ENCODE results near the gene PRODH.
"Not testable (repeated sequence)": the region's sequence is repeated elsewhere in the genome, so short reads cannot be mapped to it uniquely, and the experiment has no call there.

PRODH gene

DNA sequence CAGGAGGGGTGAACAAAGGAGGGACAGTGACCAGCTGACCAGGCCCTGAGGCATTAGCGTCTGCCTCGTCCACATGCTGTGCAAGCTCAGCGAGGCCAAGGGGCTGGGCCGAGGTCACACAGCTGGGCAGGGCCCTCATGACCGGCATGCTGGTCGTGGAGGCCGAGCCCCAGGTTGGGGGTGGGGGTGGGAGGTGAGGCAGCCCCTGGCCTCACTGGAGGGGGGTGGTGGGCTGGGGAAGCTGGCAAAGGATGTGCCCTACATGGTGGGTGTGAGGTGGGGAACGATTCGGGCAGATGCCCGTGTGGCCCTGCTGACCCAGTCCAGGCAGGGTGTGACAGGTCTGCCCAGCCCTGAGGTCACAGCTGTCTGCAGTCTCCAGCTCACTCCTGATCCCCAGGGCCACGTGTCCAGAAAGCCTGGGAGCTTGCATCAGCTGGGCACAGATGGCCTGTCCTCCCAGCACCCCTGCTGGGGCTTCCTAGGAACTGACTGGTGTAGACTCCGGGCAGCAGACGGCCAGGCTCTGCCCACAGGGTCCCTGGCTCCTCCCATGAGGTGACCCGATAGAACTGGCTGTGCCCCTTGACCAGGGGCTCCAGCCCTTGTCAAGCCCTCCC, 31.4 kb upstream of the PRODH start:
- DNase-seq (ENCODE audit: low spot score), result not testable (repeated sequence)

DNA sequence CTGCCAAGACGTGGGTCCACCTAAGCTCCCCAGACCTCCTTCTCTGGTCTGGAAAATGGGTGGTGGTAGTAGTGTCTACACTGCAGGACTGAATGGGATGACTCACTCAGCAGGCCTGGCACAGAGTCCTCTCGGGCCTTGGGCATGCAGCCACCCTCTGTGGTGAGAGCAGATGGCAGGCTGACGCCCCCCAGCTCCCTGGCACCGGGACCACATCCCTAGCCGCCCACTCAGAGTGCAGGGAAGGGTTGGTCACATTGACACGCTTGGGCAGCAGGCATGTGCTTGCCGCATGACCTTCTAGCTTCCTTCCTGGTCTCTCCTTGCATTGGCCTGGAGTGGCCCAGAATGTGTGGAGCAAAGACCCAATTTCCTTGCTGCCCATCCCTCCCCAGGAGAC, 30.7 kb upstream of the PRODH start:
- no peak for DNase-seq (ENCODE audit: low spot score)

DNA sequence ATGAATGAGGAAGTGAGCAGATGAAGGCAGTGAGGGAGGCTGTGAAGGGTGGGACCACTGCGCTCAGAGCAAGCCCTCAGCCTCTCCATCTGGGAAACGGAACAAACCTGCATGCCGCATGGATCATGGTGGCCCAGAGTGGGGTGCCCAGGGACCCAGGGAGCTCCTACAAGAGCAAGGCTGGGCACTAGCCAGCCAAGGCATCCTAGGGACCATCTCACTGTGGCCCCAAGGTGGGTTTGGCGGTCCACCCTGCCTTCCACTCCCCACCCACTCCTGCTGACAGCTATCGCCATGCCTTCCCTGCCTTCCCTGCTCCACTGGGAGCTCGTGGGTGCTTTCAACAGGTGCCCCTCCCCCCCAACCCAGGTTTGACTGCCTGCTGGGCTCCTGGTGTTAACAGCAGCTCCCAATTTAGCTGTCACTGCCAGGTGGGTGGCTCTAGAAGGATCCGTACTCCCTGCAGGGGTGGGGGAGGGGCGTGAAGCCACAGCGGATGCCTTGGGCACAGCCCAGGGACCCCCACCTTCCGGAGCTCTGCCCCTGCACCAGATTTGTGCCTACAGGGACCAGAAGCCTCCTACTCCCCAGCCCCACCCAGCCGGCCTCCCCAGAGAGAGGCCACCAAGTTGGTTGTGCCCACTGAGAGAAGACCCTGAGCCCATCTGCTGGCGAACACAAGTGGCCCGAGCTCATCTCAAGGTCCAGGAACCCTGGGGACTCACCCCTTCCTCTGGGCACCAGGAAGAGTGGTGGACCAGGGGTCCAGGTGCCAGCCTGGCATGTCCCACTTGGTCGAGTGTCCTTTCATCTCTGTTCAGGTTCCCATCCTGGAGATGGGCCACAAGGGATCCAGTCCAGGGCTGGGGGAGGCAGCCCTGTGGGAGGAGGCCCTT, 29.7 kb upstream of the PRODH start:
- DNase-seq (ENCODE audit: low spot score), result no peak

DNA sequence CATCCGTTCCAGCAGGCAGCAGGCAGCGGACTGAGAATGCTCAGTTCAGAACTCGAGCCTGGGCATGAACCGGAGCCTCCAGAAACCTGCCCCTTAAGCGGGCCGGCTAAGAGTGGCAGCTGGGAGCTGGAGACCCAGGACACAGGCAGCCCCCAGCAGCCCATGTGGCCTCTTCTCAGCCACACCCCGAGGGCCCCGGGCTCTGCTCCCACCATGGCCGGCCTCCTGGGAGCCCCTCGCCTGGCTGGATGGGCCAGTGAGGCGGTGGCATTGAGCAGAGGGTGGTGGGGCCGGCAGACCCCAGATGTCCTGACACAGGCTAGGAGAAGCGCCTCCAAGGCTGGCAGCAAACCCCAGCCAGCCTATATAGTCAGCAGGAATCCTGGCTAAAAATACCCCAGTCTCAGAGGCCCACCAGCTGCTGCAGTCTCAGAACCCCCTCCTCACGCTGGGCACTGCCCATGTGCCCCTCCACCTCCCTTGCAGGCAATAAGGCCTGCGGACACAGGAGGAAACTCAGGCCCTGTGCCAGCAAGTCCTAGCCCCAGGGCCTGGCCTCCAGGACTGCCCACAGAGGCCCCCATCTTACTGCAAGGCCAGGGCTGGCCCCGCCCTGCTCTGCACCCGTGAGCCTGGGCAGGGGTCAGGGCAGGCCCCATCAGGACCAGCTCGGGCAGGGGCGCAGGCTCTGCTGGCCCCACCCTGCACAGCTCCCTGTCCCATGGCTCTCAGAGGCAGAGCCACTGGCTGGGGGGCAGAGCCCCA, 28.6 kb upstream of the PRODH start:
- not testable (repeated sequence) for DNase-seq (ENCODE audit: low spot score)

DNA sequence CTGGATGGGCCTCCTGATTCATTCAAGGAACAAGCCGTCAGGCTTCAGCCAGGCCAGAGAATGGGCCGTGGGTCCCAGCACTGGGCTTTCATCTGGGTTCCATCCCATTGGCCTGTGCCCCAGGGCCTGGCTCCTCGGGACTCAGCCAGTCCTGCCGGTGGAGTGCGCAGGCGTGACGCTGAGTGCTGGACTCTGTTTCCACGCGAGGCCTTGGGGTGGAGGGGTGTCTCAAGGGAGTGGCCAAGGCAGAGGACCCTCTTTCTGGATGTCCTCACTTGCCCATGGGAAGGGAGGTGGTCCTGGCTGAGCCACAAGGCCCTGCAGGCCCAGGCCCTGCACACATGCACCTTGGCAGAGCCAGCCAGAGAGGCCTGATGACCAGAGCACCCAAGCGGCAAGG, 28.0 kb upstream of the PRODH start:
- not testable (repeated sequence) for DNase-seq (ENCODE audit: low spot score)

DNA sequence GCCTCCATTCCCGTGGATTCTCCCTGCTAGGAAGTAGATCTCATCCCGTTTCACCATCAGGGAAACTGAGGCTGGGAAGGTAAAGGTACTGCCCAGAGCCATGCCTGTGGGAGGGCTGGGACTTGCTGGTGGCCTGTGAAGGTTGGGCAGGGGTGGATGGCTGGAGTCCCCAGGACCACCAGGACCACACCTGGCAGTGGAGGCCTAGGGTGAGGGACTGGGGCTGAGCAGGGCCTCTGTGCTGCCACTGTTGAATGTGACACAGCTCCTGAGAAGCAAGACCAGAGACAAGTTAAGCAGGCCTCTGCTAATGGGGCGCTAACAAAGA, 26.2 kb upstream of the PRODH start:
- no peak for DNase-seq (ENCODE audit: low spot score)

DNA sequence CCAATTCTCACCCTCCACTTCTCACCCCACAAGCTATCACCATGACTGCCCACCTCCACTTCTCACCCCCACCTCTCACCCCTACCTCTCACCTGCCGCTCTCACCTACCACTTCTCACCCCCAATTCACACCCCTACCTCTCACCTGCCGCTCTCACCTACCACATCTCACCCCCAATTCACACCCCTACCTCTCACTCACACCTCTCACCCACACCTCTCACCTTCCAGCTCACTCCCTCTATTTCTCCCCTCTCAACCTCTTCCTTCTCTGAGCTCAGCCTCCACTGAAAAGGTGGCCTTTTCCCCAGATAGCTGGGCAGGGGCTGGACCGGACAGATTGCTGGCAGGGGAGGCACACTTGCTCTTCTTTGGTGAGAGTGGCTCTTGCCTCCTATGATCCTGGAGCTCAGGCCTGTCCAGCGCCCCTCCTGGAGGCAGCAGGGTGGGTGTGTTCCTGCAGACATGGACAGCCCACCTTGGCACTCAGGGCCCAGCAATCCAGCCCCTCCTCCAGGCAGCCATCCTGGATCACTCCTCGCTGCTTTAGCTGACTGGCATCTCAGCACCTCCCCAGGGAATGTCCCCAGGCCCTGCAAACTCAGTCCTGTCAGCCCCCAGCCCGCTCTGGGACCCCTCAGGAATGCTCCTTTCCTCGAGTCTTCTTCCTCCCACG, 25.7 kb upstream of the PRODH start:
- not testable (repeated sequence) for DNase-seq (ENCODE audit: low spot score)

DNA sequence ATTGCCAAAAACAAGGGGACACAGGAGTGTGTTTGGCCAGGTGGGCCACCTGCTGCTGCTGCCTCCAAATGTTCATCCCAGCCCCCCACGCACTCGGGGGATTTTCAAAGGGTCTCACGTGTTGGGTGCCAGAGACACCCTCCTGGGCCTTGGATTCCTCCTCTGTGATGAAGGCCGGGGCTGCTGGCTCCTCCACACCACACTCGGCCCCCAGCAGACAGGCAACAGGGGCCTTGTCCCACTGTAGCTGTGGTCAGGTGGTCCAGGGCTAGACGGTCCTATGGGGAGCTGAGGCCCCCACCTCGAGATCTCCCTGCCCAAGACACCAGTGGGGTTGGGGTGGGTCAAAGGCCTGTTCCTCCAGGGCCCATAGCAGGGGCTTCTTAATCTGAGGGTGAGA, 25.1 kb upstream of the PRODH start:
- not testable (repeated sequence) for DNase-seq (ENCODE audit: low spot score)

DNA sequence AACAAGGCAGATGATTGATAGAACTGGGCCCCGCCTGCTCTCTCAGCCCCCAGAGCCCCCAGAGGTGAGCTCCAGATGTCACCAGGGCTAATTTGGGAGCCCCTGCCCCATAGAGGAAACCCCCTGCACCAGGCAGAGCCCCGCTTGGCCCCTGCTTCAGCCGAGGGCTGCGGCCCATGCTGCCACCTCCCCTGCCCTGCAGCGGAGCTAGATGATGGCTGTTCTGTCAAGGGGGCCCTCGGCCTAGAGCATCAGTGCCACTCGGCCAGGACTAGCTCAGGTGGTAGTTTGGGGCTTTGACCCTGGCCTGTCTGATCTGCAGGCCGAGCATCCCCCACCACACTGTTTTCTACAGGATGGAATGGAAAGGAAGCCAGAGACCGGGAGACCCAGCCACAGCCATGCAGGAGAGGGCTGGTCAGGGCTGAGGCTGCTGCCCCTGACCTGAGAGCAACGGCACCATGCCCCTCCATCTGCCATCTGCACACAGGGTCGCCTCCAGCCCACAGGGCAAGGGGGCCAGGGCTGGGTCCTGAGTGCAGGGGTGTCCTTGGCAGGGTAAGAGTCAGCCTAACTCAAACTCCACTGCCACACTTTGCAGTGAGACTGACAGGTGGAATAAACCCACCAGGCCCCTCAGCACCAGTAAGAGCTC, 24.2 kb upstream of the PRODH start:
- not testable (repeated sequence) for DNase-seq (ENCODE audit: low spot score)

DNA sequence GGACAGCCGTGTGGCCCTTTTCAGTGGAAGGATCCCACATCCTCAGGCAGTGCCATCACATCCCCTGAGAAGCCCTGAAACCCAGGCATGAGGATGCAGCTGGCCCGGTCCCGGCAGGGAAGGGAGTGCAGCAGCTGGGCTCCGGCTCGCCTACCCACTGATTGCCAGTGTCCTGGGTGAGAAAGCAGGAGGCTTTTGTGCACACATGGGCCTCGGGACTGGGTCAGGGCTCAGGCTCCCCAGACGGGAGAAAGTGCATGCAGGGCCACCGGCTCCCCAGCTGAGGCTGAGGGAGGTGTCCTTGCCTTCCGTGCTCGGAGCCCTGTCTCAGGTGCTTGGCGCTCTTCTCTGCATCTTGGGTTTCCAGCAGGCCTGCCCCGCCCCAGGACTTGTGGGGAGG, 23.6 kb upstream of the PRODH start:
- not testable (repeated sequence) for DNase-seq (ENCODE audit: low spot score)

DNA sequence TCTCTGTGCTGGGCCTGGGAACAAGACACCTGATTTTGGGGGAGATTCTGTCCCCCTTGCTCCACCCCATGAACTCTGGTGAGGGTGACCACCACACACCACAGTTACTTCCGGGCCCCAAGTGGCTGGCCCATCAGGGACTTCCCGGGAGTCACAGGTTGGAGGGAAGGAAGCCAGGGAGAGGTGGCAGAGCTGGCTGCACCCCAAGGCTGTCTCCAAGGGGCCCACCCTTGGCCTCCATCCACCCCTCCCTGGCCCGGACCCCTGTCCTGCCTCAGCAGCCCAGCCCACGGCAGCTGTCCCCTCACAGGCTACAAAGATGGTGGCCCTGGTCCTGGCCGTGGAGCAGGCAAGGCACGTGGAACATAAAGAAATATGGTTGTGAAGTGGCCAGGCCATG, 23.2 kb upstream of the PRODH start:
- DNase-seq (ENCODE audit: low spot score), result not testable (repeated sequence)

DNA sequence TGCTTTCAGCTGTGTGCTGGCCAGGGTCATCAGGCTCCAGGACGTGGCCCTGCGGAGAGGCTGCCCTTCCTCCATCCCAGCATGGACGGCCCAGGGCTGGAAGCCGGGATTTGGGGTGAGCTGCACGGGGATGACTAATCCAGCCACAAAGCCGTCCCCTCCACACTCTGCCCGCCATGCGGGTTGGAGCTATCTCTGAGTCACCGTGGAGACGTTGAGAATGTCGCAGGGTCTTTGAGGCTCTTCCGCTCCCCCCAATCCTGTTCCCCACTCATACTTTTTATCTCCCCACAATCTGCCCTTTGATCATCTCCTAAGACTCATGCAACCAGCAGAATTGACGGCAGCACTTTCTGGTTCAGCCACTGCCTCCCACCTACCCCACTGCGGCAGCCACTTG, 22.6 kb upstream of the PRODH start:
- not testable (repeated sequence) for DNase-seq (ENCODE audit: low spot score)

DNA sequence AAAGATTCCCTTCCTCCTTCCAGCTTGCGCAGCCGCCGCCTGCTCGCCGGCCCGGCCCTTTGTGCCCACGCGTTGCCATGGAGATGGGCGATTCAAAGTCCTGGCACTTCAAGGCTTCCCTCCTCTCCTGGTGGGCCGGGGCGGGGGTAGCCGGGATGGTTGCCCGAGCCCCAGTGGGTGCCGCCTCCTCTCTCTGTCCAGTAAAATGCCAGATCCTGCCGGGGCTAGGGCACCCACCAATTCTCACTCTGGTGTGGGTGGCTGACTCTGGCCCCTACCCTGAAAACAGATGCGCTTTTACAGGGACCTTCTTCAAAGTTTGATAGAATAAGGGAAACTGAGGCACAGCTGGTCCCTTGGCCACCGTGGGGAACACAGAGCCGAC, 22.2 kb upstream of the PRODH start:
- DNase-seq (ENCODE audit: low spot score), result not testable (repeated sequence)

DNA sequence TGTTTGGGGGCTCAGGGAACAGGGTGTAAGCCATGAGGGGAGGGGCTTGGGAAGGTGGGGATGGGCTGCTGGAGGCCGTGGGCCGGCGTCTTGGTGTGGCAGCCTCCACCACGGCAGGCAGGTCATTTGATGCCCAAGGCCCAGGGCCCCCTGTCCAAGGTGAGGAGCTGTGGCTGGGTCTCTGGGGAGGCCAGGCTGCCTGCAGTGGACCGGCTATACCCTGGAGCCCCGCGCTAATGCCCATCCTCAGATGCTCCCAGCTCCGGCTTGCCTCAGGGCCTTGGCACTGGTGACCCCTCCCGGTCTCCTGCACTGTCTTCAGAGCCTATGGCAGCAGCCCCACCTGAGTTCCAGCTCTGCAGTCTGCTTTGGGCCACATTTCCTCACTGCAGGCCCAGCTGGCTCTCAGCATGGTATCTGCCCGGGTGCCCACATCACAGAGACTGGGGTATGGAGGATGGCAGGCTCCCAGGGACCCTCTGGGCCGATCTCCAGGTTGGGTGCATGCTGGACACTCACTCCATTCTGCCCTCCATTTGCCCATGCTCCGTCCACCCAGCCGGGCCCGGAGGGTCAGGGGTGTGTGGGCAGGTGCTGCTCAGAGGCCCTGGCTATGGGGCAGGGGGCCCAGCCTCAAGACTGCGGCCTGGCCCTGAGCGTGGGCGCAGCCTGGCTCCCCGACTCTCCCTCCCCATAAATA, 21.7 kb upstream of the PRODH start:
- DNase-seq (ENCODE audit: low spot score), result not testable (repeated sequence)

DNA sequence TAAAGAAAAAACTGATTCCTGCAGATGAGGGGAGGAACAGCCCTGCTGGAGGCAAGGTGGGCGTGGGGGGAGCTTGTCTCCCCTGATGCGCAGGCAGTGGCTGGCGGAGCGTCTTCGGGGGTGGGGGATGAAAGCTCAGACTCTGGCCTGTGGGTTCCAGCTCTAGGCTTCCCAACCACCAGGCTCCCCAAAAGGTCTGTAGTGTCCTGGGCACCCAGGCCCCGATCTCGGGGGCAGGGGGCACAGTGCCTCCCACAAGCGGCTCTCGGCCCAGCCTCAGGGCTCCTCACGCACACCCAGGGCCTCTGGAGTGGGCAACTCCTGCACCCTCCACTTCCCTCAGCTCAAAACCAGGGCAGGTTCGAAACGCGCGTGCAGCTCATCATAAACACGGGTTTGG, 20.9 kb upstream of the PRODH start:
- DNase-seq (ENCODE audit: low spot score), result not testable (repeated sequence)

DNA sequence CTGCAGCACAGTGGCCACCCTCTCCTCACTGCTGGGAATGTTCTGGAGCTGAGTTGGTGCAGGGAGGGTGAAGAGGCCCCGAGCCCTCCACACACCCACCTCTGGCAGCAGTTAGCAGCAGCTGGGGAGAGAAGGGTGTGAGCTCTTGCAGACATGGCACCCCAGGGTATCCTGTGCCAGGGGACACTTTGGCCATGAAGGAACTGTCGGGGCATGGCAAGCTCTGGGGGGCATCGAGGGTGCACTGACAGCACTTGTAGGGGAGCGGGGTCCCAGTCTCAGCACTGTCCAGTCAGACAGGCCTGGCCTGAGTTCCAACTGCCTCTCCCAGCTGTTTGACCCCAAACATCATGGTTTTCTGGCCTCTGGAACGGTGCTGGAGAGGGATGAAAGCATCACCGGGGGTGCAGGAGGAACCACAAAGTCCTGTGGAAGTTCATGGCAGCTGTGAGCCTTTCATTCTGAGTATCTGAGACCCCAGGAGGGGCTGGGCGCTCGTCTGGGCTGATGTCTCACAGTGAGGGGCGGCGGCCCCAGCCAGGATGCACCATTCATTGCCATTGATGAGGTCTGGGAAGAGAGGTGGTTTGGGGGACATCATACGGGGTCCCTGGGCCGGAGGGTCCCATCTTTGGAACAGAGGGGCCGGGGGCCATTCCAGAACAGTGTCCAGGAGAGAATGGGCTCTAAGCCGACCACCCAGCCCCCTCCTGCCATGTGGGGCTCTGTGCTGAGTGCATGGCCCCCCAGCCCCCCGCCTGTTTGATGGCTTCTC, 20.2 kb upstream of the PRODH start:
- not testable (repeated sequence) for DNase-seq (ENCODE audit: low spot score)

DNA sequence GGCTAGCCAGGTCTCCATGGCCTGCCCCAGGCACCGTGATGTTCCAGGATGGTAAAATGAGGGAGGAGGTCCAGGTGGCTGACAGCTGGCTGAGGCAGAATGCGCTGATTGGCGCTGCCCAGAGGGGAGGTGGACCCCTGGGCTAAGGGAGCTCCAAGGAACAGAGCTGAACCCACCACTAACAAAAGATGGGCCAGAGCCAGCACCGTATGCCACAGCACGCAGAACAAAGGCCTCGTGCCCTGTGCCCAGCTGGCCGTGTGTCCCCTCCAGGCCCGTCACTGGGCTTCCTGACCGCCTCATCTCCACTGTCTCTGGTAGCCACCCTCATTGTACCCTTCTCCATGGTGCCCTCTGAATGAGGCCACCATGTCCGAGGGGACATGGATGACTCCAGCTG, 19.6 kb upstream of the PRODH start:
- no peak for DNase-seq (ENCODE audit: low spot score)

DNA sequence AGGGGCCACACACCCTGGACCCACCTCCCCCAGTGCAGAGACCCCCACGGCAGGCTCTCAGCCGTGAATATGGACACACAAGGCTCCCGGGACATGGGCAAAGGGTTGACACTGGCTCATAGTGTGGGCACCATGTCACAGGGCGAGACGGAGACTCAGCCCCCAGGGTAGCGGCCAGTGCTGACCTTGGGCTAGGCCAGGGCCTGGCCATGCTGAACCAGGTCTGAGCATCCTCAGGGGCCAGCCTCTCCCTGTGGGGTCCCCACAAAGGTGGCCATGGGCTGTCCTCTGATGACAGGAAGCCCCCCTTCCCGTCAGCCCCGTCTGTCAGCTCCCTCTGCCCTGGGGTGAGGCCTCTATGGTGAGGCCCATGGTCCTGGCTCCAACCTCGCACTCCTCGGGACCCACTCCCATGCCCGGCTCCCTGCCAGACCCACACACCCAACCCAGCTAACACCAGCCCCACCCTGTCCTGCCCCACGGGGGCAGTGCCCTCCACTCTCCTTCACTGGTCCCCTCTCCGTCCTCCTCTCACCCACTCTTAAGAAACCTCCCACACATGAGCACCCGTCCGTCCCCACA, 19.0 kb upstream of the PRODH start:
- no peak for DNase-seq (ENCODE audit: low spot score)

DNA sequence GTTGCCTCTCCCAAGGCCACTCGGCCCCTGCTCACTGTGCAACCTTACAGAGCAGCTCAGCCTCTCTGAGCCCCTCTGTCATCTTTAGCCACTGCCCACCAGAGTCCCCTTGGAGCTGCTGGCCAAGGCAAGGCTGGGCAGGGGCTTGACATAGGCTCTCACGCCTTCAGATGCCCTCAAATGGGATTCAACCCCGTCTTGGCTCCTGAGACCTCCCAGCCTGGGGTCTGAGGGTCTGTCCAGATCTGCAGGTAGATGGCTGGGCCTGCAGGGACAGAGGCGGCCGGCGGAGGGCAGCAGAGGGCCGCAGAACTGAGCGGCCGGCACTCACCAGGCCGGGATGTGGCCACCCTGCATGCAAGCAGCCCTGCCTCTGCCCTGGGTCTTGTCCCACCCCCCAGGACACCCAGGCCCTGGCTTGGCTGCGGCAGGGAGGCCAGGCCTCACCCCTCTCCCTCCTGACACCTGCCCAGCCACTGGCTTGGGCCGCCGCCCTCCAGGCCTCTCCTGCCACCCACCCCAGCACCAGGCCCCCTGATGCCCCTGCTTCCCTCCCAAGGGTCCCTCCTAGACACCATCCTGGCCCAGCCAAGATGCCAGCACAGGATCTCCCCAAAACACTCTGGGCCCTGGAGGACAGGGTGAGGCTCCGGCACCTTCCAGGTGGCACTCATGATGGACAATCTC, 18.4 kb upstream of the PRODH start:
- peak; percentile 68 for DNase-seq (ENCODE audit: low spot score)

All from COLO829 (cell line).